Calu3 (cell line): ENCODE measurements around the gene SV2B. TPM values are rescaled to one million over a fixed set of nuclear protein-coding genes. Genes with fewer than 3 reads are reported as not detected.

Source experiments
- BruUV-seq: library from RNA; stranded (reverse); fragments of 400-500 nt; replicated peaks from 2 replicates; lab custom pipeline; 2021; lab: Mats Ljungman, UMichigan
- CTCF ChIA-PET: fragments of 300-600 bp; sonication (Branson Sonifier 250); formaldehyde crosslinking; loops from one replicate; lab custom pipeline; 2022; ENCODE audit warnings: antibody characterized with exemption; lab: Charles Lee
- DNase-seq: peaks from one replicate; pipeline ENCODE4 v3.0.0; 2022
- H3K27ac Mint-ChIP-seq: one replicate; pipeline ENCODE4 v1.8.0; 2022; ENCODE audit warnings: mixed read lengths; ENCODE audit not compliant: unreplicated experiment
- H3K27me3 Mint-ChIP-seq: one replicate; pipeline ENCODE4 v1.8.0; 2022; ENCODE audit warnings: mixed read lengths; ENCODE audit not compliant: unreplicated experiment
- H3K36me3 Mint-ChIP-seq: one replicate; pipeline ENCODE4 v1.8.0; 2022; ENCODE audit warnings: mild to moderate bottlenecking, moderate library complexity, mixed read lengths; ENCODE audit not compliant: insufficient read depth, unreplicated experiment
- H3K4me1 Mint-ChIP-seq: one replicate; pipeline ENCODE4 v1.8.0; 2022; ENCODE audit warnings: mild to moderate bottlenecking, low read depth, mixed read lengths; ENCODE audit not compliant: unreplicated experiment
- H3K4me3 Mint-ChIP-seq: one replicate; pipeline ENCODE4 v1.8.0; 2022; ENCODE audit warnings: mild to moderate bottlenecking, low read depth, moderate library complexity, mixed read lengths; ENCODE audit not compliant: unreplicated experiment
- H3K9me3 Mint-ChIP-seq: one replicate; pipeline ENCODE4 v1.8.0; 2022; ENCODE audit warnings: low read depth, mixed read lengths; ENCODE audit not compliant: unreplicated experiment
- intact Hi-C: fragments of 100-400 bp; cut with micrococcal nuclease; formaldehyde crosslinking; loops from one replicate; pipeline ENCODE4 v1.10.0; 2022; ENCODE audit not compliant: unreplicated experiment
- total RNA-seq: library from RNA; stranded (reverse); gene quantifications from 2 replicates; pipeline ENCODE4 v1.2.3, GENCODE V29; 2022
- TF ChIP-seq, protein P1 (sequence below): fragments of 200-600 bp; IDR thresholded peaks from one replicate; pipeline ENCODE4 v1.8.0; 2022; ENCODE audit warnings: antibody characterized with exemption; ENCODE audit not compliant: unreplicated experiment

SV2B gene
- total RNA-seq, 1 experiment from 2014 or later = 2.2 TPM

DNA sequence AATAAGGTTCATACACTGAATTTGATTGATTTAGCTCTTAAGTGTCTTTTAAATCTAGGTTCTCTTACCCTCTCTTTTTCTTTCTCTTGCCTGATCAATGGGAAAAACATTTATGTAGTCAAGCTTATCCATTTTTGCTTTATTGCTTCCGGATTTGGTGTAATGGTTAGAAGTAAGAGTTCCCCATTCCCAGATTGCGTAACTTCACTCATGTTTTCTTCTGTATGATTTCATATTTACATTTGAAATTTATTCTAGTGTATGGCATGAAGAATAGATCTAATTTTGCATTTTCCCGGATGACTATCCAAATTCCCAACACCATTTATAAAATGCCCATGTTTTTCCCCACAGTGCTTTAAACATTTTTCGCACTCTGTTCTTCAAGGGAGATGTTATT is 27.9 kb upstream of the SV2B start:
- Mint-ChIP-seq H3K27ac (no peak overlapping the region), H3K27me3 (peaks cover 9% of the 10 kb centered on the region), H3K36me3 (no peaks in the 10 kb centered on the region), H3K4me3 (no peak overlapping the region), H3K4me1 (peaks cover 11% of the 10 kb centered on the region), H3K9me3 (no peaks in the 10 kb centered on the region)
- no TSS peak for BruUV-seq
- no peak for DNase-seq
- TF ChIP-seq, protein P1, sequence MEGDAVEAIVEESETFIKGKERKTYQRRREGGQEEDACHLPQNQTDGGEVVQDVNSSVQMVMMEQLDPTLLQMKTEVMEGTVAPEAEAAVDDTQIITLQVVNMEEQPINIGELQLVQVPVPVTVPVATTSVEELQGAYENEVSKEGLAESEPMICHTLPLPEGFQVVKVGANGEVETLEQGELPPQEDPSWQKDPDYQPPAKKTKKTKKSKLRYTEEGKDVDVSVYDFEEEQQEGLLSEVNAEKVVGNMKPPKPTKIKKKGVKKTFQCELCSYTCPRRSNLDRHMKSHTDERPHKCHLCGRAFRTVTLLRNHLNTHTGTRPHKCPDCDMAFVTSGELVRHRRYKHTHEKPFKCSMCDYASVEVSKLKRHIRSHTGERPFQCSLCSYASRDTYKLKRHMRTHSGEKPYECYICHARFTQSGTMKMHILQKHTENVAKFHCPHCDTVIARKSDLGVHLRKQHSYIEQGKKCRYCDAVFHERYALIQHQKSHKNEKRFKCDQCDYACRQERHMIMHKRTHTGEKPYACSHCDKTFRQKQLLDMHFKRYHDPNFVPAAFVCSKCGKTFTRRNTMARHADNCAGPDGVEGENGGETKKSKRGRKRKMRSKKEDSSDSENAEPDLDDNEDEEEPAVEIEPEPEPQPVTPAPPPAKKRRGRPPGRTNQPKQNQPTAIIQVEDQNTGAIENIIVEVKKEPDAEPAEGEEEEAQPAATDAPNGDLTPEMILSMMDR = no peak
- CTCF ChIA-PET = interaction anchor here (0.6 to 1.3 kb wide), 2 partner anchors 16 to 50 kb away, joined by 4 read pairs; no protein-coding TSS in a partner anchor
- intact Hi-C loops = loop anchor here (5.0 kb wide), 1 partner anchor 70 kb away; no protein-coding TSS in a partner anchor

DNA sequence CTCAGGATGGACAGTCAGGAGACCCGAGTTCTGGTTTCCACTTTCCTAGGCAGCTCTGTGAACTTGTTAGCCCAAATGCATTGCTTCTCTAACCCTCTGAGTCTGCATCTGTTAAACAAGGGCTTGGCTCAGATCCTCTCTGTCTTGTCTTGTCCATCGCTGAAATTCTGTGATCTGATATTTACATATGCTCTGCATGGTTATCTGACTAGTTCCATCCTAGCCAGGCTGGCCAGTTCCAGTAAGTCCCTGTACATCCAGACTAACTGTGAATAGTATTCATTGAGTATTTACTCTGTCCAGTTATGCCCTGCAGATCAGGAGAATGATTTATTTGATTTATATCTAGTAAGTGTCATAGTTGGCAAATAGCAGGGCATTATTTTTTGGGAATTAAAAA is 27.0 kb upstream of the SV2B start:
- BruUV-seq = no TSS peak

DNA sequence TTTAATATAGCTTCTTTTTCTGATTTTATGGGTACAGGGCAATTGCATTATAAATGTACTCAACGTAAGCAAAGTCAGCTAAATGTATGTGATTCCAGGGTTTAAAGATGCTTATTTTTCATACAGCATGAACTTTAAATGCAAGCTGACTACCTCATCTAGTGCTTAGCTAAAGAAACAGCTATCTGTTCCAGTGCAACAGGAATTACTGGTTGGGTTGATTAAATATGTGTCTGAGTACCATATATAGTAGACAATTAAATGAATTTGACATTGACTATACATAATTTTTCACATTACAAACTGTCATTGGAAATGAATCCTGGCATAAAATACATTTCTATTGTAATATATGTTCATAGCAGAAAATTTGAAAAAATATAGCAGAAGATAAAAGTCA is 26.3 kb upstream of the SV2B start:
- DNase-seq = no peak
- Mint-ChIP-seq H3K27me3 (peaks cover 9% of the 10 kb centered on the region), H3K4me1 (peaks cover 11% of the 10 kb centered on the region), H3K4me3 (no peak overlapping the region), H3K9me3 (no peaks in the 10 kb centered on the region), H3K27ac (no peak overlapping the region), H3K36me3 (no peaks in the 10 kb centered on the region)
- BruUV-seq = no TSS peak
- intact Hi-C loops = loop anchor here (5.0 kb wide), 1 partner anchor 69 kb away; no protein-coding TSS in a partner anchor
- TF ChIP-seq, protein P1 = no peak
- CTCF ChIA-PET = no interaction called here

More for the DNA sequence above, 27.0 kb upstream of the SV2B start:
- H3K4me3 Mint-ChIP-seq = no peak overlapping the region
- no peak for DNase-seq
- intact Hi-C loops = loop anchor here (5.0 kb wide), 1 partner anchor 69 kb away; no protein-coding TSS in a partner anchor
- no peaks in the 10 kb centered on the region for H3K9me3 Mint-ChIP-seq
- peaks cover 11% of the 10 kb centered on the region for H3K4me1 Mint-ChIP-seq
- CTCF ChIA-PET = no interaction called here
- no peak overlapping the region for H3K27ac Mint-ChIP-seq
- no peaks in the 10 kb centered on the region for H3K36me3 Mint-ChIP-seq
- TF ChIP-seq, protein P1 = no peak
- H3K27me3 Mint-ChIP-seq = peaks cover 9% of the 10 kb centered on the region

DNA sequence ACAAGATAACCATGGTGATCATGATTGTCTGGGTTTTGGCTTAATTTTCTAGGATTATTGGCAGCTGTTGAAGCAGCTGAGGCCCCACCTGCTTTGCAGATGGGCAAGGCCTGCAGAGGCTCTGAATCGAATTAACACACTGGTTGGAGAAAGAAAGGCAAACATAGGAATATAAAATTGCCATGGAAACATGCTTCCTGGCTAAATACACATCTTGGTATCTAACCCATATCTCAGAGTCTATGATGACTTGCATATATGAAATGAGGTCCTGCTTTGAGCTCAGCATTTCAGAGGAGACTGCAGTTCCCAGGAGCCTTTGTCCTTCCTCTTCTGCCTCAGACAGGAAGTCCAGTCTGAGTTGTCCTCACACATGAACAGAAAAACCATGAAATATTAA is 24.3 kb upstream of the SV2B start:
- DNase-seq = no peak
- intact Hi-C loops = no loop called here
- CTCF ChIA-PET = no interaction called here

More for the DNA sequence above, 24.3 kb upstream of the SV2B start:
- H3K27me3 Mint-ChIP-seq = peaks cover 25% of the 10 kb centered on the region
- no peaks in the 10 kb centered on the region for H3K9me3 Mint-ChIP-seq
- no peak overlapping the region for H3K27ac Mint-ChIP-seq
- TF ChIP-seq, protein P1 = no peak
- no peaks in the 10 kb centered on the region for H3K4me1 Mint-ChIP-seq
- BruUV-seq = no TSS peak
- H3K4me3 Mint-ChIP-seq = no peak overlapping the region
- H3K36me3 Mint-ChIP-seq = no peaks in the 10 kb centered on the region
